Measurements from ENCODE around the gene MS4A6E.

MS4A6E gene

GRCh38 chr11:60349990-60350389 is 22.9 kb downstream of the MS4A6E start:
- Histone ChIP-seq H4K20me1 (ENCODE audit: insufficient read depth, low read length, poor library complexity, severe bottlenecking) (no peaks in the 10 kb centered on the region), H3K4me2 (ENCODE audit: low read depth, low read length, poor library complexity, severe bottlenecking) (no peak overlapping the region), H3K4me1 (ENCODE audit: insufficient read depth, low read length, poor library complexity, severe bottlenecking) (no peaks in the 10 kb centered on the region), H3K4me3 (ENCODE audit: low read length, poor library complexity, severe bottlenecking) (no peak overlapping the region), H2AFZ (ENCODE audit: low read length) (no peak overlapping the region), H3K9me2 (replicated peaks; ENCODE audit: low read depth, low read length) (no peaks in the 10 kb centered on the region), H3K79me2 (ENCODE audit: insufficient read depth, low read length) (no peaks in the 10 kb centered on the region), H3K9me3 (ENCODE audit: insufficient read depth, low read depth, low read length) (0 out of 2 replicates have a peak, but pooled peaks cover 1% of the 10 kb centered on the region), H3K9ac (ENCODE audit: low read depth, low read length, poor library complexity, severe bottlenecking) (no peak overlapping the region), H3K36me3 (ENCODE audit: insufficient read depth, low read length) (no peaks in the 10 kb centered on the region), H3K27me3 (ENCODE audit: insufficient read depth, low read length, poor library complexity, severe bottlenecking) (no peaks in the 10 kb centered on the region), H3F3A (ENCODE audit: low read depth) (no peaks in the 10 kb centered on the region)
- TF ChIP-seq, protein P1, sequence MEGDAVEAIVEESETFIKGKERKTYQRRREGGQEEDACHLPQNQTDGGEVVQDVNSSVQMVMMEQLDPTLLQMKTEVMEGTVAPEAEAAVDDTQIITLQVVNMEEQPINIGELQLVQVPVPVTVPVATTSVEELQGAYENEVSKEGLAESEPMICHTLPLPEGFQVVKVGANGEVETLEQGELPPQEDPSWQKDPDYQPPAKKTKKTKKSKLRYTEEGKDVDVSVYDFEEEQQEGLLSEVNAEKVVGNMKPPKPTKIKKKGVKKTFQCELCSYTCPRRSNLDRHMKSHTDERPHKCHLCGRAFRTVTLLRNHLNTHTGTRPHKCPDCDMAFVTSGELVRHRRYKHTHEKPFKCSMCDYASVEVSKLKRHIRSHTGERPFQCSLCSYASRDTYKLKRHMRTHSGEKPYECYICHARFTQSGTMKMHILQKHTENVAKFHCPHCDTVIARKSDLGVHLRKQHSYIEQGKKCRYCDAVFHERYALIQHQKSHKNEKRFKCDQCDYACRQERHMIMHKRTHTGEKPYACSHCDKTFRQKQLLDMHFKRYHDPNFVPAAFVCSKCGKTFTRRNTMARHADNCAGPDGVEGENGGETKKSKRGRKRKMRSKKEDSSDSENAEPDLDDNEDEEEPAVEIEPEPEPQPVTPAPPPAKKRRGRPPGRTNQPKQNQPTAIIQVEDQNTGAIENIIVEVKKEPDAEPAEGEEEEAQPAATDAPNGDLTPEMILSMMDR (conservative IDR thresholded peaks at IDR 0.05; ENCODE audit: low read length): no peak
- no peak for TF ChIP-seq EZH2phosphoT487 (IDR thresholded peaks at IDR 0.05; ENCODE audit: borderline replicate concordance)

GRCh38 chr11:60357771-60358170 is 30.7 kb downstream of the MS4A6E start:
- TF ChIP-seq, protein P1 (conservative IDR thresholded peaks at IDR 0.05; ENCODE audit: low read length): no peak
- TF ChIP-seq EZH2phosphoT487 (IDR thresholded peaks at IDR 0.05; ENCODE audit: borderline replicate concordance): no peak
- H3K4me3 ChIP-seq (ENCODE audit: low read length, poor library complexity, severe bottlenecking): no peak overlapping the region
- no peaks in the 10 kb centered on the region for H3K9me2 ChIP-seq (replicated peaks; ENCODE audit: low read depth, low read length)
- no peaks in the 10 kb centered on the region for H3K79me2 ChIP-seq (ENCODE audit: insufficient read depth, low read length)
- H3F3A ChIP-seq (ENCODE audit: low read depth): no peaks in the 10 kb centered on the region
- H3K9ac ChIP-seq (ENCODE audit: low read depth, low read length, poor library complexity, severe bottlenecking): no peak overlapping the region
- no peaks in the 10 kb centered on the region for H3K4me1 ChIP-seq (ENCODE audit: insufficient read depth, low read length, poor library complexity, severe bottlenecking)
- H3K4me2 ChIP-seq (ENCODE audit: low read depth, low read length, poor library complexity, severe bottlenecking): no peak overlapping the region
- no peak overlapping the region for H2AFZ ChIP-seq (ENCODE audit: low read length)
- peaks cover 9% of the 10 kb centered on the region; the same call in 1 of the 2 replicates for H3K9me3 ChIP-seq (ENCODE audit: insufficient read depth, low read depth, low read length)
- no peaks in the 10 kb centered on the region for H3K36me3 ChIP-seq (ENCODE audit: insufficient read depth, low read length)
- H4K20me1 ChIP-seq (ENCODE audit: insufficient read depth, low read length, poor library complexity, severe bottlenecking): no peaks in the 10 kb centered on the region
- H3K27me3 ChIP-seq (ENCODE audit: insufficient read depth, low read length, poor library complexity, severe bottlenecking): peaks cover 5% of the 10 kb centered on the region

- H3K9ac ChIP-seq (ENCODE audit: low read depth, low read length, poor library complexity, severe bottlenecking): no peak overlapping the region
- TF ChIP-seq EZH2phosphoT487 (IDR thresholded peaks at IDR 0.05; ENCODE audit: borderline replicate concordance): no peak
- TF ChIP-seq, protein P1 (conservative IDR thresholded peaks at IDR 0.05; ENCODE audit: low read length): no peak
- peaks cover 5% of the 10 kb centered on the region; the same call in 1 of the 2 replicates for H3K9me3 ChIP-seq (ENCODE audit: insufficient read depth, low read depth, low read length)
- no peaks in the 10 kb centered on the region for H3K79me2 ChIP-seq (ENCODE audit: insufficient read depth, low read length)
- H3K4me2 ChIP-seq (ENCODE audit: low read depth, low read length, poor library complexity, severe bottlenecking): no peak overlapping the region
- no peaks in the 10 kb centered on the region for H3K36me3 ChIP-seq (ENCODE audit: insufficient read depth, low read length)
- H3F3A ChIP-seq (ENCODE audit: low read depth): no peaks in the 10 kb centered on the region
- H2AFZ ChIP-seq (ENCODE audit: low read length): no peak overlapping the region
- H3K4me3 ChIP-seq (ENCODE audit: low read length, poor library complexity, severe bottlenecking): no peak overlapping the region
- H3K27me3 ChIP-seq (ENCODE audit: insufficient read depth, low read length, poor library complexity, severe bottlenecking): peaks cover 5% of the 10 kb centered on the region
- peaks cover 3% of the 10 kb centered on the region for H3K4me1 ChIP-seq (ENCODE audit: insufficient read depth, low read length, poor library complexity, severe bottlenecking)
- no peaks in the 10 kb centered on the region for H3K9me2 ChIP-seq (replicated peaks; ENCODE audit: low read depth, low read length)
- H4K20me1 ChIP-seq (ENCODE audit: insufficient read depth, low read length, poor library complexity, severe bottlenecking): no peaks in the 10 kb centered on the region
Observed at GRCh38 chr11:60360621-60361020, 33.6 kb downstream of the MS4A6E start.

All from Loucy (cell line).